ENCODE results near the gene EVL. TPM values are rescaled to one million over a fixed set of nuclear protein-coding genes. Genes with fewer than 3 reads are reported as not detected.

Gene EVL
- total and polyA plus RNA-seq, 3 donors from 2014 or later: 87.4 to 96.8 (median 91.7) TPM

- 85 to 97% methylated on average over 3 to 5 of the region's 5 CpGs for WGBS, 2 donors
- no peak for DNase-seq
- no peak for TF ChIP-seq POLR2A (IDR thresholded peaks at IDR 0.05)
- TF ChIP-seq, protein P1, sequence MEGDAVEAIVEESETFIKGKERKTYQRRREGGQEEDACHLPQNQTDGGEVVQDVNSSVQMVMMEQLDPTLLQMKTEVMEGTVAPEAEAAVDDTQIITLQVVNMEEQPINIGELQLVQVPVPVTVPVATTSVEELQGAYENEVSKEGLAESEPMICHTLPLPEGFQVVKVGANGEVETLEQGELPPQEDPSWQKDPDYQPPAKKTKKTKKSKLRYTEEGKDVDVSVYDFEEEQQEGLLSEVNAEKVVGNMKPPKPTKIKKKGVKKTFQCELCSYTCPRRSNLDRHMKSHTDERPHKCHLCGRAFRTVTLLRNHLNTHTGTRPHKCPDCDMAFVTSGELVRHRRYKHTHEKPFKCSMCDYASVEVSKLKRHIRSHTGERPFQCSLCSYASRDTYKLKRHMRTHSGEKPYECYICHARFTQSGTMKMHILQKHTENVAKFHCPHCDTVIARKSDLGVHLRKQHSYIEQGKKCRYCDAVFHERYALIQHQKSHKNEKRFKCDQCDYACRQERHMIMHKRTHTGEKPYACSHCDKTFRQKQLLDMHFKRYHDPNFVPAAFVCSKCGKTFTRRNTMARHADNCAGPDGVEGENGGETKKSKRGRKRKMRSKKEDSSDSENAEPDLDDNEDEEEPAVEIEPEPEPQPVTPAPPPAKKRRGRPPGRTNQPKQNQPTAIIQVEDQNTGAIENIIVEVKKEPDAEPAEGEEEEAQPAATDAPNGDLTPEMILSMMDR (IDR thresholded peaks at IDR 0.05): no peak
- Histone ChIP-seq H3K27ac (no peak overlapping the region), H3K4me3 (no peak overlapping the region), H3K36me3 (ENCODE audit: low read depth, missing control alignments) (no peaks in the 10 kb centered on the region), H3K27me3 (no peaks in the 10 kb centered on the region), H3K9me3 (no peaks in the 10 kb centered on the region), H3K4me1 (peaks cover 5% of the 10 kb centered on the region)
- intact Hi-C loops (cut with DNase I; ENCODE audit: low total_unique reads): no loop called here
Measured at GRCh38 chr14:100135784-100136183, 70.6 kb downstream of the EVL start.

DNA sequence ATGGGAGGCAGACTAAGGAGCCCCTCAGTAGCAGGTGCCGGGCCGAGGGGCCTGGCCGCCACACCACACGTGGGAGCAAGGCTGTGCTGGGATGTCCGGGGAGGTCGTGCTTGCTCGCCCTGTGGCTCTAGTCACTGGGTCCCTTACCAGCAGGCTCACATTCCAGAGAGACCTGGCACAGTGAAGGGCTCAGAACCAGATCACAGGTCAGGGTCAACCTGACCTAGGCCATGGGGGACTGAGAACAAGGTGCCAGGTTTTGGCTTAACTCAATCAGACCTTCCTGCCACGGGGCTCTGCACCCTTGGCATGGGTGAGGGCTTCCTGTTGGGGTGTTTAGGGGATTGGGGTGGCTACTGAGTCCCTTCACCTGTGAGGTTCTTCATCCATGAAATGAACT lies 72.0 kb downstream of the EVL start:
- TF ChIP-seq POLR2A (IDR thresholded peaks at IDR 0.05): no peak
- TF ChIP-seq, protein P1 (IDR thresholded peaks at IDR 0.05): no peak
- WGBS, 2 donors: 86 to 89% methylated on average over 6 to 8 of the region's 8 CpGs
- DNase-seq: no peak
- no peaks in the 10 kb centered on the region for H3K36me3 ChIP-seq (ENCODE audit: low read depth, missing control alignments)
- no peaks in the 10 kb centered on the region for H3K9me3 ChIP-seq
- intact Hi-C loops (cut with DNase I; ENCODE audit: low total_unique reads): no loop called here
- H3K27me3 ChIP-seq: no peaks in the 10 kb centered on the region
- H3K4me1 ChIP-seq: peaks cover 3% of the 10 kb centered on the region
- no peak overlapping the region for H3K27ac ChIP-seq
- H3K4me3 ChIP-seq: no peak overlapping the region

DNA sequence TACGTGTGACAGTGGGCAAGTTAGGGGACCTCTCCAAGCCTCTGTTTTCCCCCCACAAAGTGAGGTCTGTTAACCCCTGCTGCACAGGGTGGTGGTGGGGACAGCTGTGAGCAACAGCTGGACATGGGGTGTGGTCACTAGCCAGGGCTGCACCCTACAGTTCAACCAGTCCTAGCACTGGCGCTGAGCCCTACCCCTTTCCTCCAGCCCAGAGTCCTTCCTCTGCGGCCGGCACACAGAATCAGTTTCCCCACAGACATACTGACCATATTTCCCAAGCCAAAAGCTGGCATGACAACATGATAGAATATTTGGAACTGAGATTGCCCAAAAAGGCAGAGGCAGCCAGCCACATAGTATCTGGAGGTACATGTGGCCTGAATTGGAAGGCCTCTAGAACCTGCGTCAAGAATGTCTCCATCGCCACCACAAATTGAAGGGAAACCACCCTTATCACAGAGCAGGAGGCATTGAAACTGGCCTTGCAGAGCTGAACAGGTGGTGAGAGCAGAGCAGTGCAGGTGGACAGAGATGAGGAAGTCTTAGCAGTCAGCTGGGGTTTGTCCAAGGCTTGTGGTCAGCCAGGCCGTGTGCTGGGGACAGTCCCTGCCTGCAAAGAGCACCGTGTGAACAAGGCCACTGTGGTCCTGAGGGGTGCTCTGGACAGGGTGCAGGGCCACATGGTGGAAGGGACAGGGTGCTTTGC lies 73.0 kb downstream of the EVL start:
- no peaks in the 10 kb centered on the region for H3K36me3 ChIP-seq (ENCODE audit: low read depth, missing control alignments)
- 77 to 89% methylated on average over 5 to 8 of the region's 8 CpGs for WGBS, 2 donors
- no peaks in the 10 kb centered on the region for H3K27me3 ChIP-seq
- H3K4me1 ChIP-seq: peaks cover 5% of the 10 kb centered on the region
- TF ChIP-seq POLR2A (IDR thresholded peaks at IDR 0.05): no peak
- no peaks in the 10 kb centered on the region for H3K9me3 ChIP-seq
- H3K4me3 ChIP-seq: no peak overlapping the region
- H3K27ac ChIP-seq: no peak overlapping the region
- no peak for DNase-seq
- intact Hi-C loops (cut with DNase I; ENCODE audit: low total_unique reads): no loop called here

DNA sequence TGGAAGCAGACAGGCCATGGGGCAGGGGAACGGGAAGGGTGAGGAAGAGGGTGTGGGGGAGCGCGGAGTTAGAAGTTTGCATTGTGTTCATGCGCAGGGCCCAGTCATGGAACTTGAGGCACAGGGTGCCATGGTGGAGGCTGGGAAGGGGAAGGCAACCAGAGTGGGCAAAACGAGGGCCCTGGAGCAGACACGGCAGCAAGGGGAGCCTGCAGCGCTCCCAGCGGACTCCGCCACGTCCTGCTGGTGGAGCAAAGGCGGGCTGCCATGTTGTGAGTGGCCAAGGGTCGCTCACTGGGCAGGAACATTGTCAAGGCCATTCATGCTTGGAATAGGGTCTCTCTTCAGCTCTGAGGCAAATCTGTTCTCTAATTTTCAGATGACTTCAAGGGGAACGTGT lies 73.7 kb downstream of the EVL start:
- TF ChIP-seq POLR2A (IDR thresholded peaks at IDR 0.05): no peak
- TF ChIP-seq, protein P1 (IDR thresholded peaks at IDR 0.05): no peak
- Histone ChIP-seq H3K36me3 (ENCODE audit: low read depth, missing control alignments) (no peaks in the 10 kb centered on the region), H3K9me3 (no peaks in the 10 kb centered on the region), H3K4me1 (peaks cover 5% of the 10 kb centered on the region), H3K27ac (no peak overlapping the region), H3K27me3 (no peaks in the 10 kb centered on the region), H3K4me3 (no peak overlapping the region)
- 81 to 95% methylated on average over 11 to 13 of the region's 13 CpGs for WGBS, 2 donors
- DNase-seq: no peak
- intact Hi-C loops (cut with DNase I; ENCODE audit: low total_unique reads): no loop called here

GRCh38 chr14:100140452-100141078 lies 75.3 kb downstream of the EVL start:
- WGBS, 2 donors: 82 to 83% methylated on average over 15 to 16 of the region's 16 CpGs
- Histone ChIP-seq H3K4me1 (peaks cover 11% of the 10 kb centered on the region), H3K27ac (no peak overlapping the region), H3K27me3 (no peaks in the 10 kb centered on the region), H3K36me3 (ENCODE audit: low read depth, missing control alignments) (no peaks in the 10 kb centered on the region), H3K9me3 (no peaks in the 10 kb centered on the region), H3K4me3 (no peak overlapping the region)
- intact Hi-C loops (cut with DNase I; ENCODE audit: low total_unique reads): no loop called here
- TF ChIP-seq POLR2A (IDR thresholded peaks at IDR 0.05): no peak
- TF ChIP-seq, protein P1 (IDR thresholded peaks at IDR 0.05): no peak
- no peak for DNase-seq

Data from testis (tissue), 3 donors.